HEK293 (cell line): ENCODE measurements around the gene KLHDC4.

Experiments used
- CTCF ChIA-PET: fragments of 350-600 bp; formaldehyde crosslinking; extraction: SDS; loops from one replicate; lab custom pipeline; 2021; ENCODE audit warnings: antibody characterized with exemption; lab: Yijun Ruan, JAX
- POLR2A ChIA-PET: fragments of 300-600 bp; formaldehyde crosslinking; extraction: SDS; loops from one replicate; lab custom pipeline; 2020; ENCODE audit warnings: antibody characterized with exemption, inconsistent platforms; lab: Yijun Ruan, JAX
- H3K27ac ChIP-seq: fragments of 200-500 bp; sonication (Bioruptor generic); 2 replicates; pipeline ENCODE4 v1.5.1; 2014; ENCODE audit warnings: low read depth, low read length, control low read depth, inconsistent platforms; ENCODE audit errors: extremely low read depth
- H3K36me3 ChIP-seq, 2 experiments: fragments of 200-500 bp in 1 of 2; sonication (Bioruptor generic) in 1 of 2; 1 replicate in 1 of 2; 2 replicates in 1 of 2; pipeline ENCODE4 v1.5.1; 2014 to 2017; ENCODE audit warnings: inconsistent platforms in 2 of 2, low read length in 2 of 2; ENCODE audit not compliant: control insufficient read depth in 2 of 2, insufficient read depth in 1 of 2
- H3K4me1 ChIP-seq: fragments of 200-500 bp; sonication (Bioruptor generic); 2 replicates; pipeline ENCODE4 v1.5.1; 2014; ENCODE audit warnings: mild to moderate bottlenecking, low read length, inconsistent platforms; ENCODE audit not compliant: control insufficient read depth, insufficient read depth
- H3K4me3 ChIP-seq: 2 replicates; pipeline ENCODE4 v1.5.1; 2011; ENCODE audit warnings: low read depth, mild to moderate bottlenecking, control low read depth, low read length, moderate library complexity
- H3K9me3 ChIP-seq: fragments of 200-500 bp; sonication (Bioruptor generic); 2 replicates; pipeline ENCODE4 v1.5.1; 2014; ENCODE audit warnings: low read depth, low read length, inconsistent platforms; ENCODE audit not compliant: control insufficient read depth, insufficient read depth
- GFI1B ChIP-seq: fragments of 450-650 bp; formaldehyde crosslinking; IDR thresholded peaks from 2 replicates; pipeline ENCODE4 v1.5.1; 2016; ENCODE audit warnings: missing biosample characterization, missing genetic modification characterization
- GLIS2 ChIP-seq: fragments of 450-650 bp; formaldehyde crosslinking; IDR thresholded peaks from 2 replicates; pipeline ENCODE4 v1.5.1; 2016; ENCODE audit warnings: missing biosample characterization, missing genetic modification characterization
- HOXA7 ChIP-seq: sonication (generic); formaldehyde crosslinking; IDR thresholded peaks from 2 replicates; pipeline ENCODE4 v1.8.1; 2022; ENCODE audit warnings: missing genetic modification reagents, borderline replicate concordance
- IKZF3 ChIP-seq: fragments of 450-650 bp; IDR thresholded peaks from 2 replicates; pipeline ENCODE4 v1.5.0; 2018; ENCODE audit warnings: missing biosample characterization, mild to moderate bottlenecking, missing genetic modification characterization, moderate library complexity
- KLF1 ChIP-seq: fragments of 450-650 bp; formaldehyde crosslinking; IDR thresholded peaks from 2 replicates; pipeline ENCODE4 v1.5.1; 2016; ENCODE audit warnings: missing biosample characterization, missing genetic modification characterization
- KLF16 ChIP-seq: fragments of 450-650 bp; formaldehyde crosslinking; IDR thresholded peaks from 2 replicates; pipeline ENCODE4 v1.5.1; 2017; ENCODE audit warnings: missing biosample characterization, missing genetic modification characterization
- MEIS1 ChIP-seq: sonication (generic); formaldehyde crosslinking; IDR thresholded peaks from 2 replicates; pipeline ENCODE4 v1.8.1; 2022; ENCODE audit warnings: missing genetic modification reagents, mild to moderate bottlenecking, borderline replicate concordance
- OSR2 ChIP-seq: fragments of 450-650 bp; formaldehyde crosslinking; IDR thresholded peaks from 2 replicates; pipeline ENCODE4 v1.5.1; 2016; ENCODE audit warnings: missing biosample characterization, missing genetic modification characterization
- RBAK ChIP-seq: fragments of 450-650 bp; formaldehyde crosslinking; IDR thresholded peaks from 2 replicates; pipeline ENCODE4 v1.5.1; 2016; ENCODE audit warnings: missing biosample characterization, missing genetic modification characterization
- SALL2 ChIP-seq: fragments of 450-650 bp; formaldehyde crosslinking; IDR thresholded peaks from 2 replicates; pipeline ENCODE4 v1.5.0; 2017; ENCODE audit warnings: missing biosample characterization, mild to moderate bottlenecking, missing genetic modification characterization, borderline replicate concordance
- SP3 ChIP-seq: fragments of 450-650 bp; formaldehyde crosslinking; IDR thresholded peaks from 2 replicates; pipeline ENCODE4 v1.5.1; 2016; ENCODE audit warnings: missing biosample characterization, missing genetic modification characterization
- ZFP3 ChIP-seq: fragments of 450-650 bp; formaldehyde crosslinking; IDR thresholded peaks from 2 replicates; pipeline ENCODE4 v1.5.1; 2016; ENCODE audit warnings: low read depth, missing biosample characterization, missing genetic modification characterization
- ZFP69B ChIP-seq: fragments of 450-650 bp; formaldehyde crosslinking; IDR thresholded peaks from 2 replicates; pipeline ENCODE4 v1.5.1; 2016; ENCODE audit warnings: missing biosample characterization, missing genetic modification characterization
- ZNF16 ChIP-seq: fragments of 450-650 bp; formaldehyde crosslinking; IDR thresholded peaks from 2 replicates; pipeline ENCODE4 v1.5.1; 2016; ENCODE audit warnings: low read depth, missing biosample characterization, missing genetic modification characterization
- ZNF211 ChIP-seq: fragments of 450-650 bp; formaldehyde crosslinking; IDR thresholded peaks from 2 replicates; pipeline ENCODE4 v1.5.1; 2016; ENCODE audit warnings: low read depth, missing biosample characterization, missing genetic modification characterization
- ZNF292 ChIP-seq: fragments of 450-650 bp; formaldehyde crosslinking; IDR thresholded peaks from 2 replicates; pipeline ENCODE4 v1.5.1; 2016; ENCODE audit warnings: low read depth, missing biosample characterization, missing genetic modification characterization, borderline replicate concordance
- ZNF366 ChIP-seq: fragments of 450-650 bp; formaldehyde crosslinking; conservative IDR thresholded peaks from 2 replicates; pipeline ENCODE4 v1.5.1; 2016; ENCODE audit warnings: missing biosample characterization, missing genetic modification characterization
- ZNF416 ChIP-seq: fragments of 450-650 bp; formaldehyde crosslinking; IDR thresholded peaks from 2 replicates; pipeline ENCODE4 v1.5.1; 2016; ENCODE audit warnings: missing biosample characterization, missing genetic modification characterization
- ZNF426 ChIP-seq: fragments of 450-650 bp; formaldehyde crosslinking; IDR thresholded peaks from 2 replicates; pipeline ENCODE4 v1.5.1; 2017; ENCODE audit warnings: missing biosample characterization, missing genetic modification characterization, mild to moderate bottlenecking, inconsistent platforms, moderate library complexity
- ZNF529 ChIP-seq: fragments of 450-650 bp; formaldehyde crosslinking; IDR thresholded peaks from 2 replicates; pipeline ENCODE4 v1.5.1; 2017; ENCODE audit warnings: missing genetic modification characterization, missing biosample characterization; ENCODE audit not compliant: insufficient replicate concordance
- ZNF785 ChIP-seq: fragments of 450-650 bp; formaldehyde crosslinking; IDR thresholded peaks from 2 replicates; pipeline ENCODE4 v1.5.1; 2016; ENCODE audit warnings: missing biosample characterization, missing genetic modification characterization
- ZNF791 ChIP-seq: fragments of 450-650 bp; formaldehyde crosslinking; IDR thresholded peaks from 2 replicates; pipeline ENCODE4 v1.5.1; 2016; ENCODE audit warnings: missing biosample characterization, missing genetic modification characterization
- ZSCAN23 ChIP-seq: fragments of 450-650 bp; formaldehyde crosslinking; IDR thresholded peaks from 2 replicates; pipeline ENCODE4 v1.5.1; 2016; ENCODE audit warnings: missing biosample characterization, missing genetic modification characterization
- ZXDB ChIP-seq: fragments of 450-650 bp; formaldehyde crosslinking; IDR thresholded peaks from 2 replicates; pipeline ENCODE4 v1.5.1; 2016; ENCODE audit warnings: missing biosample characterization, missing genetic modification characterization
- TF ChIP-seq, protein P1 (sequence below): fragments of 450-650 bp; formaldehyde crosslinking; IDR thresholded peaks from 2 replicates; pipeline ENCODE4 v1.5.1; 2016; ENCODE audit warnings: missing biosample characterization, missing genetic modification characterization
- TF ChIP-seq, protein P2 (sequence below): fragments of 450-650 bp; formaldehyde crosslinking; IDR thresholded peaks from 2 replicates; pipeline ENCODE4 v1.5.1; 2017; ENCODE audit warnings: missing biosample characterization, missing genetic modification characterization
- TF ChIP-seq, protein P3 (sequence below): fragments of 450-650 bp; formaldehyde crosslinking; IDR thresholded peaks from 2 replicates; pipeline ENCODE4 v1.5.1; 2016; ENCODE audit warnings: missing biosample characterization, missing genetic modification characterization, borderline replicate concordance
- TF ChIP-seq, protein P4 (sequence below): fragments of 450-650 bp; formaldehyde crosslinking; IDR thresholded peaks from 2 replicates; pipeline ENCODE4 v1.5.1; 2017; ENCODE audit warnings: missing biosample characterization, missing genetic modification characterization

KLHDC4 gene

DNA sequence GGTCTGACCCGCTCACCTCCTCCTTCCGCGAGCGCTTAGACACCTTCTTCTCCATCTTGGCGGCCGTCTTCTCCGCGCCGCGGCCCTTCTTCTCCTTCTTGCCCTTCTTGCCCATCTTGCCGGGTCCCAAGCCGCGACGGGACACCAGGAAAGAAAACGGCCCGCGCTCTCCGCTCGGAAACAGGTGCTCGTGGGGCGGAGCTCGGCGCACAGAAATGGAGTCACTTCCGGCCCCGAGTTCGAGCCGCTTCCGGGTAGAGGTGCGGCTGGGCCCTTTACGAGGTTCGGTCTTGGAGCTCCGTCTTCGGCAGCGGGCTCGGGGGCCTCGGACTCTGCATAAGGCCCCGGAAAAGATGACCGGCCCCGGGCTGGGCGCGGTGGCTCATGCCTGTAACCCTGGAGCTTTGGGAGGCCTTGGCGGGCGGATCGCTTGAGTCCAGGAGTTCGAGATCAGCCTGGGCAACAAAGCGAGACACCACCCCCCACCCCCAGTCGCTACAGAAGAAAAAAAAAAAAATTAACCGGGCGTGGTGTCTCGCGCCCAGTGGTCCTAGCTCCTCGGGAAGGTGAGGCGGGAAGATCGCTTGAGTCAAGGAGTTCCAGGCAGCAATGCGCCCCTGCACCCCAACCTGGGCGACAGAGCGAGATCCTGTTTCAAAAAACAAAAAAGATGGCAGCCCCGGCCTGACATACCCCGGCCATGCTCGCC is at the start of gene KLHDC4:
Gene KLHDC4, minus strand, starts transcription at position 211 of the 709 bp plus-strand sequence. Its CDS starts 96 bp downstream, at position 115.
- CTCF ChIA-PET, result interaction anchor here (0.7 to 1.8 kb wide), 6 partner anchors 13 to 1722 kb away, joined by 3 to 8 read pairs (median 5); no protein-coding TSS in a partner anchor
- peaks cover 2% of the 10 kb centered on the region; the same call in 1 of the 2 replicates for H3K4me1 ChIP-seq
- POLR2A ChIA-PET, result interaction anchor here (0.7 to 1.7 kb wide), 14 partner anchors 9 to 382 kb away, joined by 3 to 8 read pairs (median 4); partner anchors contain the start of genes BANP and SLC7A5
- peak within 1 kb of the TSS; percentile 65 for H3K4me3 ChIP-seq
- H3K27ac ChIP-seq, result peak within 1 kb of the TSS; percentile 83
- H3K36me3 ChIP-seq, result peaks cover 11 to 33% of the 10 kb centered on the region in 2 experiments; a peak in 2 of 3 replicates
- no peaks in the 10 kb centered on the region for H3K9me3 ChIP-seq
- no peak for TF ChIP-seq MEIS1 (CRISPR knock-in tag)
- no peak for TF ChIP-seq ZSCAN23
- no peak for TF ChIP-seq ZFP69B
- TF ChIP-seq SALL2, result no peak
- TF ChIP-seq OSR2 (tag by site-specific recombination), result no peak
- TF ChIP-seq, protein P1, sequence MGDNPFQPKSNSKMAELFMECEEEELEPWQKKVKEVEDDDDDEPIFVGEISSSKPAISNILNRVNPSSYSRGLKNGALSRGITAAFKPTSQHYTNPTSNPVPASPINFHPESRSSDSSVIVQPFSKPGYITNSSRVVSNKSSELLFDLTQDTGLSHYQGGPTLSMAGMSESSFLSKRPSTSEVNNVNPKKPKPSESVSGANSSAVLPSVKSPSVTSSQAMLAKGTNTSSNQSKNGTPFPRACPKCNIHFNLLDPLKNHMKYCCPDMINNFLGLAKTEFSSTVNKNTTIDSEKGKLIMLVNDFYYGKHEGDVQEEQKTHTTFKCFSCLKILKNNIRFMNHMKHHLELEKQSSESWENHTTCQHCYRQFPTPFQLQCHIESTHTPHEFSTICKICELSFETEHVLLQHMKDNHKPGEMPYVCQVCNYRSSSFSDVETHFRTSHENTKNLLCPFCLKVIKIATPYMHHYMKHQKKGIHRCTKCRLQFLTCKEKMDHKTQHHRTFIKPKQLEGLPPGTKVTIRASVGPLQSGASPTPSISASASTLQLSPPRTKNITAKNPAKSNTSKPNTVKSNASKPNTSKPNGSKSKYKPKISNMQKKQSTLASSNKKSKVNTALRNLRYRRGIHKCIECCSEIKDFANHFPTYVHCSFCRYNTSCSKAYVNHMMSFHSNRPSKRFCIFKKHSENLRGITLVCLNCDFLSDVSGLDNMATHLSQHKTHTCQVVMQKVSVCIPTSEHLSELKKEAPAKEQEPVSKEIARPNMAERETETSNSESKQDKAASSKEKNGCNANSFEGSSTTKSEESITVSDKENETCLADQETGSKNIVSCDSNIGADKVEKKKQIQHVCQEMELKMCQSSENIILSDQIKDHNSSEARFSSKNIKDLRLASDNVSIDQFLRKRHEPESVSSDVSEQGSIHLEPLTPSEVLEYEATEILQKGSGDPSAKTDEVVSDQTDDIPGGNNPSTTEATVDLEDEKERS (tag by site-specific recombination), result no peak
- TF ChIP-seq ZNF16, result no peak
- no peak for TF ChIP-seq HOXA7
- 0 out of 2 replicates have a peak, but pooled peaks have one; percentile 3 for TF ChIP-seq GLIS2 (tag by site-specific recombination)
- TF ChIP-seq ZNF426 (tag by site-specific recombination), result no peak
- TF ChIP-seq, protein P2, sequence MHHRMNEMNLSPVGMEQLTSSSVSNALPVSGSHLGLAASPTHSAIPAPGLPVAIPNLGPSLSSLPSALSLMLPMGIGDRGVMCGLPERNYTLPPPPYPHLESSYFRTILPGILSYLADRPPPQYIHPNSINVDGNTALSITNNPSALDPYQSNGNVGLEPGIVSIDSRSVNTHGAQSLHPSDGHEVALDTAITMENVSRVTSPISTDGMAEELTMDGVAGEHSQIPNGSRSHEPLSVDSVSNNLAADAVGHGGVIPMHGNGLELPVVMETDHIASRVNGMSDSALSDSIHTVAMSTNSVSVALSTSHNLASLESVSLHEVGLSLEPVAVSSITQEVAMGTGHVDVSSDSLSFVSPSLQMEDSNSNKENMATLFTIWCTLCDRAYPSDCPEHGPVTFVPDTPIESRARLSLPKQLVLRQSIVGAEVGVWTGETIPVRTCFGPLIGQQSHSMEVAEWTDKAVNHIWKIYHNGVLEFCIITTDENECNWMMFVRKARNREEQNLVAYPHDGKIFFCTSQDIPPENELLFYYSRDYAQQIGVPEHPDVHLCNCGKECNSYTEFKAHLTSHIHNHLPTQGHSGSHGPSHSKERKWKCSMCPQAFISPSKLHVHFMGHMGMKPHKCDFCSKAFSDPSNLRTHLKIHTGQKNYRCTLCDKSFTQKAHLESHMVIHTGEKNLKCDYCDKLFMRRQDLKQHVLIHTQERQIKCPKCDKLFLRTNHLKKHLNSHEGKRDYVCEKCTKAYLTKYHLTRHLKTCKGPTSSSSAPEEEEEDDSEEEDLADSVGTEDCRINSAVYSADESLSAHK (tag by site-specific recombination), result no peak
- no peak for TF ChIP-seq RBAK
- TF ChIP-seq ZXDB (tag by site-specific recombination), result peak; percentile 88
- no peak for TF ChIP-seq ZNF366 (tag by site-specific recombination)
- TF ChIP-seq ZNF416, result no peak
- peak; percentile 68 for TF ChIP-seq SP3 (tag by site-specific recombination)
- TF ChIP-seq ZFP3, result no peak; the same call in 1 of the 2 replicates
- peak; percentile 47 for TF ChIP-seq KLF1 (tag by site-specific recombination)
- no peak for TF ChIP-seq ZNF529
- peak; percentile 80 for TF ChIP-seq KLF16 (tag by site-specific recombination)
- TF ChIP-seq ZNF211, result no peak
- TF ChIP-seq, protein P3, sequence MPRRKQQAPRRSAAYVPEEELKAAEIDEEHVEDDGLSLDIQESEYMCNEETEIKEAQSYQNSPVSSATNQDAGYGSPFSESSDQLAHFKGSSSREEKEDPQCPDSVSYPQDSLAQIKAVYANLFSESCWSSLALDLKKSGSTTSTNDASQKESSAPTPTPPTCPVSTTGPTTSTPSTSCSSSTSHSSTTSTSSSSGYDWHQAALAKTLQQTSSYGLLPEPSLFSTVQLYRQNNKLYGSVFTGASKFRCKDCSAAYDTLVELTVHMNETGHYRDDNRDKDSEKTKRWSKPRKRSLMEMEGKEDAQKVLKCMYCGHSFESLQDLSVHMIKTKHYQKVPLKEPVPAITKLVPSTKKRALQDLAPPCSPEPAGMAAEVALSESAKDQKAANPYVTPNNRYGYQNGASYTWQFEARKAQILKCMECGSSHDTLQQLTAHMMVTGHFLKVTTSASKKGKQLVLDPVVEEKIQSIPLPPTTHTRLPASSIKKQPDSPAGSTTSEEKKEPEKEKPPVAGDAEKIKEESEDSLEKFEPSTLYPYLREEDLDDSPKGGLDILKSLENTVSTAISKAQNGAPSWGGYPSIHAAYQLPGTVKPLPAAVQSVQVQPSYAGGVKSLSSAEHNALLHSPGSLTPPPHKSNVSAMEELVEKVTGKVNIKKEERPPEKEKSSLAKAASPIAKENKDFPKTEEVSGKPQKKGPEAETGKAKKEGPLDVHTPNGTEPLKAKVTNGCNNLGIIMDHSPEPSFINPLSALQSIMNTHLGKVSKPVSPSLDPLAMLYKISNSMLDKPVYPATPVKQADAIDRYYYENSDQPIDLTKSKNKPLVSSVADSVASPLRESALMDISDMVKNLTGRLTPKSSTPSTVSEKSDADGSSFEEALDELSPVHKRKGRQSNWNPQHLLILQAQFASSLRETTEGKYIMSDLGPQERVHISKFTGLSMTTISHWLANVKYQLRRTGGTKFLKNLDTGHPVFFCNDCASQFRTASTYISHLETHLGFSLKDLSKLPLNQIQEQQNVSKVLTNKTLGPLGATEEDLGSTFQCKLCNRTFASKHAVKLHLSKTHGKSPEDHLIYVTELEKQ (tag by site-specific recombination), result no peak
- TF ChIP-seq ZNF785, result no peak
- TF ChIP-seq IKZF3 (tag by site-specific recombination), result no peak
- TF ChIP-seq, protein P4, sequence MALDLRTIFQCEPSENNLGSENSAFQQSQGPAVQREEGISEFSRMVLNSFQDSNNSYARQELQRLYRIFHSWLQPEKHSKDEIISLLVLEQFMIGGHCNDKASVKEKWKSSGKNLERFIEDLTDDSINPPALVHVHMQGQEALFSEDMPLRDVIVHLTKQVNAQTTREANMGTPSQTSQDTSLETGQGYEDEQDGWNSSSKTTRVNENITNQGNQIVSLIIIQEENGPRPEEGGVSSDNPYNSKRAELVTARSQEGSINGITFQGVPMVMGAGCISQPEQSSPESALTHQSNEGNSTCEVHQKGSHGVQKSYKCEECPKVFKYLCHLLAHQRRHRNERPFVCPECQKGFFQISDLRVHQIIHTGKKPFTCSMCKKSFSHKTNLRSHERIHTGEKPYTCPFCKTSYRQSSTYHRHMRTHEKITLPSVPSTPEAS (tag by site-specific recombination), result 0 out of 2 replicates have a peak, but pooled peaks have one; percentile 7
- TF ChIP-seq ZNF791 (tag by site-specific recombination), result no peak
- no peak for TF ChIP-seq GFI1B (tag by site-specific recombination)
- TF ChIP-seq ZNF292 (tag by site-specific recombination), result no peak
